Measurements from ENCODE around the gene NUDT22. TPM values are rescaled to one million over a fixed set of nuclear protein-coding genes. Genes with fewer than 3 reads are reported as not detected.

Gene NUDT22
- polyA plus RNA-seq, 1 donor from 2014 or later, result 47.3 TPM

DNA sequence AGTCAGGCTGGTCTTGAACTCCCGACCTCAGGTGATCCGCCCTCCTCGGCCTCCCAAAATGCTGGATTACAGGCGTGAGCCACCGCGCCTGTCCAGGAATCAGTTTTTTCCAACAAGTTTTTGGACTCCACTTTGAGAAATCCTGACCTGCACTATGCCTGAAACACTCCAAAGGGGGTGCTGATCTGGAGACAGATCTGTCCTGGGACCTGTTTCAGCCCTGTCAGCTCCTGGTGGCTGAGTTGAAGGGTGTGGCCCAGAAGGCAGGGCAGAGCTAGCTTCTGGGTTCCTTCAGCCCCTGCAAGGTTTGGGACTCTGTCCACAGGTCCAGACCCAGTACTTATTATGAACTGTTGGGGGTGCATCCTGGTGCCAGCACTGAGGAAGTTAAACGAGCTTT, 5.5 kb downstream of the NUDT22 start:
- Histone ChIP-seq H3K79me2 (replicated peaks; ENCODE audit: insufficient read depth, low read length) (peaks cover 4% of the 10 kb centered on the region), H3K9me3 (ENCODE audit: low read length) (no peaks in the 10 kb centered on the region), H3K9ac (ENCODE audit: low read length) (no peak overlapping the region), H3K9me2 (ENCODE audit: insufficient read depth, low read length) (no peaks in the 10 kb centered on the region), H4K20me1 (ENCODE audit: insufficient read depth) (no peaks in the 10 kb centered on the region), H3F3A (ENCODE audit: insufficient read depth, low read length, poor library complexity, severe bottlenecking) (no peaks in the 10 kb centered on the region), H3K36me3 (ENCODE audit: insufficient read depth, low read length) (no peaks in the 10 kb centered on the region), H3K27ac (ENCODE audit: low read length) (no peak overlapping the region), H3K27me3 (ENCODE audit: insufficient read depth, low read depth, low read length) (peaks cover 8% of the 10 kb centered on the region), H3K4me3 (ENCODE audit: low read length) (peak overlapping the region; percentile 94), H3K4me2 (ENCODE audit: low read length) (no peak overlapping the region), H2AFZ (ENCODE audit: low read depth, low read length) (no peak overlapping the region)
- TF ChIP-seq, protein P1, sequence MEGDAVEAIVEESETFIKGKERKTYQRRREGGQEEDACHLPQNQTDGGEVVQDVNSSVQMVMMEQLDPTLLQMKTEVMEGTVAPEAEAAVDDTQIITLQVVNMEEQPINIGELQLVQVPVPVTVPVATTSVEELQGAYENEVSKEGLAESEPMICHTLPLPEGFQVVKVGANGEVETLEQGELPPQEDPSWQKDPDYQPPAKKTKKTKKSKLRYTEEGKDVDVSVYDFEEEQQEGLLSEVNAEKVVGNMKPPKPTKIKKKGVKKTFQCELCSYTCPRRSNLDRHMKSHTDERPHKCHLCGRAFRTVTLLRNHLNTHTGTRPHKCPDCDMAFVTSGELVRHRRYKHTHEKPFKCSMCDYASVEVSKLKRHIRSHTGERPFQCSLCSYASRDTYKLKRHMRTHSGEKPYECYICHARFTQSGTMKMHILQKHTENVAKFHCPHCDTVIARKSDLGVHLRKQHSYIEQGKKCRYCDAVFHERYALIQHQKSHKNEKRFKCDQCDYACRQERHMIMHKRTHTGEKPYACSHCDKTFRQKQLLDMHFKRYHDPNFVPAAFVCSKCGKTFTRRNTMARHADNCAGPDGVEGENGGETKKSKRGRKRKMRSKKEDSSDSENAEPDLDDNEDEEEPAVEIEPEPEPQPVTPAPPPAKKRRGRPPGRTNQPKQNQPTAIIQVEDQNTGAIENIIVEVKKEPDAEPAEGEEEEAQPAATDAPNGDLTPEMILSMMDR (IDR thresholded peaks at IDR 0.05; ENCODE audit: poor library complexity, severe bottlenecking), result no peak
- TF ChIP-seq, protein P2, sequence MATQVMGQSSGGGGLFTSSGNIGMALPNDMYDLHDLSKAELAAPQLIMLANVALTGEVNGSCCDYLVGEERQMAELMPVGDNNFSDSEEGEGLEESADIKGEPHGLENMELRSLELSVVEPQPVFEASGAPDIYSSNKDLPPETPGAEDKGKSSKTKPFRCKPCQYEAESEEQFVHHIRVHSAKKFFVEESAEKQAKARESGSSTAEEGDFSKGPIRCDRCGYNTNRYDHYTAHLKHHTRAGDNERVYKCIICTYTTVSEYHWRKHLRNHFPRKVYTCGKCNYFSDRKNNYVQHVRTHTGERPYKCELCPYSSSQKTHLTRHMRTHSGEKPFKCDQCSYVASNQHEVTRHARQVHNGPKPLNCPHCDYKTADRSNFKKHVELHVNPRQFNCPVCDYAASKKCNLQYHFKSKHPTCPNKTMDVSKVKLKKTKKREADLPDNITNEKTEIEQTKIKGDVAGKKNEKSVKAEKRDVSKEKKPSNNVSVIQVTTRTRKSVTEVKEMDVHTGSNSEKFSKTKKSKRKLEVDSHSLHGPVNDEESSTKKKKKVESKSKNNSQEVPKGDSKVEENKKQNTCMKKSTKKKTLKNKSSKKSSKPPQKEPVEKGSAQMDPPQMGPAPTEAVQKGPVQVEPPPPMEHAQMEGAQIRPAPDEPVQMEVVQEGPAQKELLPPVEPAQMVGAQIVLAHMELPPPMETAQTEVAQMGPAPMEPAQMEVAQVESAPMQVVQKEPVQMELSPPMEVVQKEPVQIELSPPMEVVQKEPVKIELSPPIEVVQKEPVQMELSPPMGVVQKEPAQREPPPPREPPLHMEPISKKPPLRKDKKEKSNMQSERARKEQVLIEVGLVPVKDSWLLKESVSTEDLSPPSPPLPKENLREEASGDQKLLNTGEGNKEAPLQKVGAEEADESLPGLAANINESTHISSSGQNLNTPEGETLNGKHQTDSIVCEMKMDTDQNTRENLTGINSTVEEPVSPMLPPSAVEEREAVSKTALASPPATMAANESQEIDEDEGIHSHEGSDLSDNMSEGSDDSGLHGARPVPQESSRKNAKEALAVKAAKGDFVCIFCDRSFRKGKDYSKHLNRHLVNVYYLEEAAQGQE (IDR thresholded peaks at IDR 0.05; ENCODE audit: borderline replicate concordance), result no peak
- TF ChIP-seq RAD21 (conservative IDR thresholded peaks at IDR 0.05), result no peak
- no peak for TF ChIP-seq POLR2AphosphoS5 (IDR thresholded peaks at IDR 0.05)

DNA sequence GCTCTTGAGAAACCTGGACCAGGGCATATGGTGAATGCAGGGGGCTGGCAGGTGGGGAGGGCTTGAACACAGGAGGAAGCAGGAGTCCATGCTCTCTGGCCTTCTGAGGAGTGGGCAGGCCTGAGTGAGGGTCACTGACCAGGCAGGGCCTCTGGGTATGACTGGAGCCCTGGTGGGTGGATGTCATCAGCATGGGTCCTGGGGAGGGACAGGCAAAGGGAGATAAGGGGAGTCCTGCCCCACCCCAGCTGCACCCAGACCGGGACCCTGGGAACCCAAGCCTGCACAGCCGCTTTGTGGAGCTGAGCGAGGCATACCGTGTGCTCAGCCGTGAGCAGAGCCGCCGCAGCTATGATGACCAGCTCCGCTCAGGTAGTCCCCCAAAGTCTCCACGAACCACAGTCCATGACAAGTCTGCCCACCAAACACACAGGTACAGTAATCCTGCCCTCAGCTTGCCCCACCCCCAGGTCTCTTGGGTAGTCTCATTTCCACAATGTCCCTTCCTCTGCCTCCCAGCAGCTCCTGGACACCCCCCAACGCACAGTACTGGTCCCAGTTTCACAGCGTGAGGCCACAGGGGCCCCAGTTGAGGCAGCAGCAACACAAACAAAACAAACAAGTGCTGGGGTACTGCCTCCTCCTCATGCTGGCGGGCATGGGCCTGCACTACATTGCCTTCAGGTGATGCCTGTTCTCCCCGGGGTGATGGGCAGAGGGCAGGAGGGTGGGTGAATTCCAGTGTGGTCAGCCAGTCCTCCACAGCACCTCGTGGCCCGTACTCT, 6.3 kb downstream of the NUDT22 start:
- no peak overlapping the region for H3K4me3 ChIP-seq (ENCODE audit: low read length)
- no peaks in the 10 kb centered on the region for H4K20me1 ChIP-seq (ENCODE audit: insufficient read depth)
- H3K9ac ChIP-seq (ENCODE audit: low read length), result no peak overlapping the region
- H3K79me2 ChIP-seq (replicated peaks; ENCODE audit: insufficient read depth, low read length), result no peaks in the 10 kb centered on the region
- peaks cover 8% of the 10 kb centered on the region for H3K27me3 ChIP-seq (ENCODE audit: insufficient read depth, low read depth, low read length)
- no peaks in the 10 kb centered on the region for H3K9me2 ChIP-seq (ENCODE audit: insufficient read depth, low read length)
- H3K27ac ChIP-seq (ENCODE audit: low read length), result no peak overlapping the region
- no peaks in the 10 kb centered on the region for H3F3A ChIP-seq (ENCODE audit: insufficient read depth, low read length, poor library complexity, severe bottlenecking)
- H3K9me3 ChIP-seq (ENCODE audit: low read length), result no peaks in the 10 kb centered on the region
- TF ChIP-seq TAF1 (IDR thresholded peaks at IDR 0.05; ENCODE audit: low read depth) (no peak), RAD21 (conservative IDR thresholded peaks at IDR 0.05) (no peak), SMC3 (conservative IDR thresholded peaks at IDR 0.05; ENCODE audit: poor library complexity) (no peak), POLR2AphosphoS5 (IDR thresholded peaks at IDR 0.05) (no peak), EP300 (conservative IDR thresholded peaks at IDR 0.05; ENCODE audit: poor library complexity, severe bottlenecking) (no peak), EZH2 (IDR thresholded peaks at IDR 0.05; ENCODE audit: borderline replicate concordance, insufficient read depth, low read length, poor library complexity, severe bottlenecking) (no peak), MXI1 (conservative IDR thresholded peaks at IDR 0.05; ENCODE audit: poor library complexity, severe bottlenecking) (no peak)
- TF ChIP-seq, protein P1 (IDR thresholded peaks at IDR 0.05; ENCODE audit: poor library complexity, severe bottlenecking), result no peak
- TF ChIP-seq, protein P2 (IDR thresholded peaks at IDR 0.05; ENCODE audit: borderline replicate concordance), result no peak
- no peak overlapping the region for H2AFZ ChIP-seq (ENCODE audit: low read depth, low read length)
- no peaks in the 10 kb centered on the region for H3K36me3 ChIP-seq (ENCODE audit: insufficient read depth, low read length)
- H3K4me2 ChIP-seq (ENCODE audit: low read length), result no peak overlapping the region

All from neural cell (in vitro differentiated cells).